Sigmoid colon (tissue), 7 donors: ENCODE results near the gene MRPL40. TPM values are rescaled to one million over a fixed set of nuclear protein-coding genes. Genes with fewer than 3 reads are reported as not detected.

ENCODE experiments used
- DNase-seq: peaks from one replicate; pipeline ENCODE4 v3.0.0-alpha.2; 2019
- H3K27ac ChIP-seq, 4 donors: fragments of 200-600 bp; sonication (generic); one replicate each; pipeline ENCODE4 v1.5.1; 2016 to 2019; ENCODE audit warnings: mild to moderate bottlenecking in 1 of 4
- H3K27me3 ChIP-seq, 3 donors: fragments of 200-600 bp; sonication (generic); one replicate each; pipeline ENCODE4 v1.5.1; 2019; ENCODE audit warnings: mild to moderate bottlenecking in 1 of 3
- H3K36me3 ChIP-seq, 4 donors: fragments of 200-600 bp; sonication (generic); one replicate each; pipeline ENCODE4 v1.5.1; 2016 to 2019
- H3K4me1 ChIP-seq, 4 donors: fragments of 200-600 bp; sonication (generic); one replicate each; pipeline ENCODE4 v1.5.1; 2017 to 2019
- H3K4me3 ChIP-seq, 4 donors: fragments of 200-600 bp; sonication (generic); one replicate each; pipeline ENCODE4 v1.5.1; 2017 to 2019; ENCODE audit warnings: mild to moderate bottlenecking in 2 of 4, moderate library complexity in 1 of 4
- H3K9me3 ChIP-seq, 4 donors: fragments of 200-600 bp in 3 of 4; sonication (generic) in 3 of 4; one replicate each; pipeline versions ENCODE4 v1.5.1 to v1.6.1; 2013 to 2019
- EP300 ChIP-seq, 4 donors: sonication (generic); formaldehyde crosslinking; IDR thresholded peaks; one replicate each; pipeline ENCODE4 v1.6.1; 2017; ENCODE audit warnings: antibody characterized with exemption in 4 of 4
- POLR2A ChIP-seq, 2 donors: fragments of 450-650 bp; IDR thresholded peaks; one replicate each; pipeline ENCODE4 v1.6.1; 2016; ENCODE audit warnings: antibody characterized with exemption in 2 of 2, mild to moderate bottlenecking in 2 of 2, moderate library complexity in 2 of 2
- POLR2AphosphoS5 ChIP-seq, 4 donors: sonication (generic); formaldehyde crosslinking; IDR thresholded peaks; one replicate each; pipeline ENCODE4 v1.6.1; 2017; ENCODE audit warnings: antibody characterized with exemption in 4 of 4
- WGBS, 2 donors: extraction: QIAGEN DNeasy Blood & Tissue Kit; methylation state at CpG; one replicate each; pipeline ENCODE4 v1.1.7; 2013; 5-methylcytosine and 5-hydroxymethylcytosine counted together
- intact Hi-C: fragments of 100-400 bp; cut with DNase I; formaldehyde crosslinking; loops from one replicate; pipeline ENCODE4 v1.15.1; 2023
- polyA plus RNA-seq, 3 donors: library from polyadenylated mRNA; stranded (reverse); fragments of 200-250 nt; gene quantifications; one replicate each; pipeline ENCODE4 v1.2.3, GENCODE V29; 2013
- total RNA-seq, 4 donors: library from RNA; depleted of rRNA; stranded (reverse); fragments of >200 nt; gene quantifications; one replicate each; pipeline ENCODE4 v1.1.0, GENCODE V29; 2016
- TF ChIP-seq, protein P1 (sequence below), 4 experiments: fragments of 450-650 bp in 3 of 4; fragments of 200-600 bp in 1 of 4; IDR thresholded peaks; one replicate each; pipeline ENCODE4 v1.5.1; 2016 to 2019; ENCODE audit warnings: antibody characterized with exemption in 4 of 4, mild to moderate bottlenecking in 3 of 4, moderate library complexity in 2 of 4
- donor health status: healthy with polysubstance abuse.
- donor health status: Bipolar disorder and iron deficiency.
- donor health status: healthy.

The MRPL40 gene
- total and polyA plus RNA-seq, 7 donors = 19.5 to 32.4 (median 30.1) TPM

DNA sequence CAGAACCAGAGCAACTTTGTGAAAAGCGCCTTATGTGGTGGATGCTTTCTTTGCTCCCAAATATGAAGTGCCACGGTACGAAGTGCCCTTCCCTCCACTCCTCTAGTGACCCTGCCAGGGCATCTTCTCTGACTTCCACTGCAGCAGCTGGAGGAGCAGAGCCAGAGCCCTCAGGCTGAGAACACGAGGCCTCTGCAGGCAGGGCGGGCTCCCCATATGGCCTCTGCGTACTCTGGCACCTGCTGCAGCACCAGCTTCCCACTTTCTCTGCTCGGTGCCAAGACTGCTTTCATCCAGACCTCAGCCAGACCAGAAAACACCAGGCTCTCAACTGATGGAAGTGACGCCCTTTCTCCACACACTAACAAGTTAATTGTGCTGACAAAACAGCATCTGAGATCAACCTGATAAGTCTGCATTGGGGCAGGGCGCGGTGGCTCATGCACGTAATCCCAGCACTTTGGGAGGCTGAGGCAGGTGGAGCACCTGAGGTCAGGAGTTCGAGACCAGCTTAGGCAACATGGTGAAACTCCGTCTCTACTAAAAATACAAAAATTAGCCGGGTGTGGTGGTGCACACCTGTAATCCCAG lies 33.9 kb downstream of the MRPL40 start:
- WGBS, 2 donors = 87 to 95% methylated on average over 14 of the region's 14 CpGs
- Histone ChIP-seq H3K27me3 (no peaks in the 10 kb centered on the region), H3K9me3 (no peaks in the 10 kb centered on the region), H3K27ac (no peak overlapping the region), H3K4me1 (no peaks in the 10 kb centered on the region), H3K36me3 (peaks cover 56 to 94% (median 65%) of the 10 kb centered on the region in 4 donors), H3K4me3 (no peak overlapping the region)
- intact Hi-C loops = no loop called here
- no peak for DNase-seq
- TF ChIP-seq POLR2AphosphoS5 (IDR thresholded peaks at IDR 0.05) (no peak), EP300 (IDR thresholded peaks at IDR 0.05) (no peak), POLR2A (IDR thresholded peaks at IDR 0.05) (no peak)
- TF ChIP-seq, protein P1, sequence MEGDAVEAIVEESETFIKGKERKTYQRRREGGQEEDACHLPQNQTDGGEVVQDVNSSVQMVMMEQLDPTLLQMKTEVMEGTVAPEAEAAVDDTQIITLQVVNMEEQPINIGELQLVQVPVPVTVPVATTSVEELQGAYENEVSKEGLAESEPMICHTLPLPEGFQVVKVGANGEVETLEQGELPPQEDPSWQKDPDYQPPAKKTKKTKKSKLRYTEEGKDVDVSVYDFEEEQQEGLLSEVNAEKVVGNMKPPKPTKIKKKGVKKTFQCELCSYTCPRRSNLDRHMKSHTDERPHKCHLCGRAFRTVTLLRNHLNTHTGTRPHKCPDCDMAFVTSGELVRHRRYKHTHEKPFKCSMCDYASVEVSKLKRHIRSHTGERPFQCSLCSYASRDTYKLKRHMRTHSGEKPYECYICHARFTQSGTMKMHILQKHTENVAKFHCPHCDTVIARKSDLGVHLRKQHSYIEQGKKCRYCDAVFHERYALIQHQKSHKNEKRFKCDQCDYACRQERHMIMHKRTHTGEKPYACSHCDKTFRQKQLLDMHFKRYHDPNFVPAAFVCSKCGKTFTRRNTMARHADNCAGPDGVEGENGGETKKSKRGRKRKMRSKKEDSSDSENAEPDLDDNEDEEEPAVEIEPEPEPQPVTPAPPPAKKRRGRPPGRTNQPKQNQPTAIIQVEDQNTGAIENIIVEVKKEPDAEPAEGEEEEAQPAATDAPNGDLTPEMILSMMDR (IDR thresholded peaks at IDR 0.05) = no peak

DNA sequence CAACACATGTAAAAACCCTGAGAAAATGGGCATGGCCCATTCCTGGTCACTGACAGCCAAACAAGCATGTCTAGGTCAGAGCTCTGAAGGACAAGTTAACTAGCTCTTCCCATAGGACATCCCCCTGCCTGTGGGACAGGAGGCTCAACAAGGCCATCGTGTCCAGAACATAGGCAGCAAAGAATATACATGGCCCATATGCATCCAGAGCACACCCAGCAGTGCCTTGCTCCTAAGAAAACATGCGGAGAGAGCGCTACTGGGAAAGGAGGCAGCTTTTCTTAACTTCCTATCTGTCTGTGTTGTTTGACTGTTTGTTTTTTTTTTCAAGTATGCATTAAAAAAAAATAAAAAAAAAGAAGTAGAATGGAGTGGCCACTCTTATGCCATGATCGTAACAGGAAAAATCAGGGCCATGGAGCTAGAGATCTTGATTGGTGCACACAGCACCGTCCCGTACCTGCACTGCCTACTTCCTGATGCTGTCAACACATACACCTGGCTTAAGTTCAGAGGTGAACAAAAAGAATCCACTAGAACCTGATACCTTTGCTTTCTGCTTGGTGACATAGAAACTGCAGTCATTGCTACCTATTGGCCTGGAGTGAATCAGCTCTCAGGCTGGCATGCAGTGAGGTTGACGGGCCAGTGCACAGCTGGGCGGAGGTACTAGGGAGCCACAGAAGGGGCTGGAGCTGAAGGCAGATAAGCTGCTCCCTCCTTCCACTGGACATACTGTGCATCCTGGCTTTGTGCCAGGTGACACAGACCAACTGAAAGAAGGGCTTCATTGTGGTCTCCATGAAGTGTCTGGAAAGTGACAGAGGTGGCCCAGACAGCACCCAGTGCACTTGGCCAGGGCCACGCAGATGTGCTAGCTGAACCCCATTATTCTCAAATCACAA lies 34.8 kb downstream of the MRPL40 start:
- no peaks in the 10 kb centered on the region for H3K9me3 ChIP-seq
- 95 to 97% methylated on average over 9 of the region's 9 CpGs for WGBS, 2 donors
- no peaks in the 10 kb centered on the region for H3K4me1 ChIP-seq
- no peak for DNase-seq
- no peak overlapping the region for H3K4me3 ChIP-seq
- TF ChIP-seq POLR2A (IDR thresholded peaks at IDR 0.05) = no peak
- TF ChIP-seq EP300 (IDR thresholded peaks at IDR 0.05) = no peak
- TF ChIP-seq POLR2AphosphoS5 (IDR thresholded peaks at IDR 0.05) = no peak
- TF ChIP-seq, protein P1 (IDR thresholded peaks at IDR 0.05) = no peak
- H3K36me3 ChIP-seq = peaks cover 63 to 98% (median 71%) of the 10 kb centered on the region in 4 donors
- intact Hi-C loops = no loop called here
- no peak overlapping the region for H3K27ac ChIP-seq
- H3K27me3 ChIP-seq = no peaks in the 10 kb centered on the region

DNA sequence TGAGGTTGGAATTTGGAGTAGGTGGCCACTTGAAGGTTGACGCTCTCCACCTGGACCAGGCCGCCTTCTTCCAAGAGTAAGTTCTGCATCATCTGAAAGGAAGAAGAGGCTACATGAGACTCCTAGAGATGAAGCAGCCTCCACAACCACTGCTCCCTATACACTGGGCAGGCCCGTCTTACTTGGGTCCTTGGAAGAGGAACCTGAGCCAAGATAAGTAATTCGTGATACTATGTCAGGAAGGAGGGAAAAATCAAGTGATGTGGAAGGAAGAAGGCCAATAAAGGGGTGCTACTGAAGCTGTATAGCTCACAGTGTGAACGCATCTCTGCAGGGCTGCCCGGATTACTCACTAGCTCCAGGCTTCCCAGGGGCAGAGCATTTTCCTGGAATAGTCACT lies 35.6 kb downstream of the MRPL40 start:
- H3K36me3 ChIP-seq = peaks cover 63 to 100% (median 71%) of the 10 kb centered on the region in 4 donors

DNA sequence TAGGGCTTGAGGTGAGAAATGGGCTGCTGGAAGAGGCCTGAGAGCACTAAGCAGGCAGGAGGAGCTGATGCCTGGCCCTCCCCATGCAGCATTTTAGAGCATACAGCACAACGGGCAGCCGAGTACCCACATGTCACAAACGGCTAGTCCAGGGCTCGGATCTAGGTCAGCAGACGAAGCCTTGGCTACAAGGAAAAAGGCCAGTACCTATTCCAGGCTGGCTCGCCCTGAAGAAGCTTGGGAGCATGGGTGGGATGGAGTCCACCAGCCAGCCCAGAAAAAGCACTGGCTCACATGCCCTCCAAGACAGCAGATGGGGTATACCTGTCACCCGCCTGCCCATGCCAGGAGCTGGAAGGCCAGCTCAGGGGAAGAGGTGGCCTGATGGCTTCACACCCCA lies 37.1 kb downstream of the MRPL40 start:
- no peak for DNase-seq
- Histone ChIP-seq H3K9me3 (no peaks in the 10 kb centered on the region), H3K4me3 (no peak overlapping the region), H3K27me3 (no peaks in the 10 kb centered on the region), H3K27ac (no peak overlapping the region), H3K4me1 (no peaks in the 10 kb centered on the region), H3K36me3 (peaks cover 60 to 100% (median 76%) of the 10 kb centered on the region in 4 donors)
- TF ChIP-seq EP300 (IDR thresholded peaks at IDR 0.05) = no peak
- TF ChIP-seq POLR2A (IDR thresholded peaks at IDR 0.05) = no peak
- TF ChIP-seq, protein P1 (IDR thresholded peaks at IDR 0.05) = no peak
- TF ChIP-seq POLR2AphosphoS5 (IDR thresholded peaks at IDR 0.05) = no peak
- WGBS, 2 donors = 95 to 97% methylated on average over 7 of the region's 7 CpGs
- intact Hi-C loops = no loop called here

More for the DNA sequence above, 35.6 kb downstream of the MRPL40 start:
- Histone ChIP-seq H3K9me3 (no peaks in the 10 kb centered on the region), H3K4me3 (no peak overlapping the region), H3K27ac (no peak overlapping the region), H3K4me1 (no peaks in the 10 kb centered on the region), H3K27me3 (no peaks in the 10 kb centered on the region)
- DNase-seq = no peak
- WGBS, 2 donors = 95% methylated on average over 6 of the region's 6 CpGs
- intact Hi-C loops = no loop called here
- TF ChIP-seq EP300 (IDR thresholded peaks at IDR 0.05) (no peak), POLR2A (IDR thresholded peaks at IDR 0.05) (no peak), POLR2AphosphoS5 (IDR thresholded peaks at IDR 0.05) (no peak)
- TF ChIP-seq, protein P1 (IDR thresholded peaks at IDR 0.05) = no peak
